GM21447 (cell line): ENCODE data around the gene TLR2.

ENCODE experiments used
- ATAC-seq: cut with Tn5 transposase; IDR thresholded peaks from one replicate; pipeline ENCODE4 v1.9.1; 2021; ENCODE audit not compliant: unreplicated experiment

TLR2 gene

GRCh38 chr4:153684182-153684970, at the start of gene TLR2:
Gene TLR2 (plus strand): TSS chr4:153684280. CDS start chr4:153702908, 18,628 bp downstream.
- ATAC-seq, result peak; percentile 89

GRCh38 chr4:153634738-153635353, 49.2 kb upstream of the TLR2 start:
- ATAC-seq, result no peak

- no peak for ATAC-seq
Observed at GRCh38 chr4:153635846-153636245, 48.2 kb upstream of the TLR2 start.

GRCh38 chr4:153637201-153637600, 46.9 kb upstream of the TLR2 start:
- ATAC-seq, result no peak

GRCh38 chr4:153638011-153638410, 46.1 kb upstream of the TLR2 start:
- no peak for ATAC-seq

GRCh38 chr4:153638999-153639398, 45.1 kb upstream of the TLR2 start:
- no peak for ATAC-seq

- no peak for ATAC-seq
Observed at GRCh38 chr4:153639833-153640802, 44.0 kb upstream of the TLR2 start.

- no peak for ATAC-seq
Observed at GRCh38 chr4:153641532-153641931, 42.5 kb upstream of the TLR2 start.

- ATAC-seq, result peak; percentile 92
Observed at GRCh38 chr4:153643406-153644383, 40.4 kb upstream of the TLR2 start.

- ATAC-seq, result no peak
Observed at GRCh38 chr4:153645183-153645582, 38.9 kb upstream of the TLR2 start.

- ATAC-seq, result no peak
Observed at GRCh38 chr4:153646261-153646660, 37.8 kb upstream of the TLR2 start.

- ATAC-seq, result no peak
Observed at GRCh38 chr4:153646978-153647377, 37.1 kb upstream of the TLR2 start.

GRCh38 chr4:153647975-153648374, 36.1 kb upstream of the TLR2 start:
- no peak for ATAC-seq

- no peak for ATAC-seq
Observed at GRCh38 chr4:153649572-153649991, 34.5 kb upstream of the TLR2 start.

- ATAC-seq, result no peak
Observed at GRCh38 chr4:153651116-153651515, 33.0 kb upstream of the TLR2 start.

- ATAC-seq, result no peak
Observed at GRCh38 chr4:153651587-153651986, 32.5 kb upstream of the TLR2 start.

- ATAC-seq, result no peak
Observed at GRCh38 chr4:153652051-153652784, 31.9 kb upstream of the TLR2 start.

- ATAC-seq, result no peak
Observed at GRCh38 chr4:153655002-153655541, 29.0 kb upstream of the TLR2 start.

GRCh38 chr4:153655928-153656327, 28.2 kb upstream of the TLR2 start:
- no peak for ATAC-seq
